Measurements from ENCODE around the gene PCNX2.

PCNX2 gene

GRCh38 chr1:232999956-233000625, 295.4 kb downstream of the PCNX2 start:
- no peak for TF ChIP-seq GATA1 (IDR thresholded peaks at IDR 0.05; ENCODE audit: low read depth, low read length)
- no peak for TF ChIP-seq POLR2A (IDR thresholded peaks at IDR 0.05; ENCODE audit: low read length)
- no peak for DNase-seq

- DNase-seq = no peak
These were observed 296.9 kb downstream of the PCNX2 start for GRCh38 chr1:232998646-232999045.

DNA sequence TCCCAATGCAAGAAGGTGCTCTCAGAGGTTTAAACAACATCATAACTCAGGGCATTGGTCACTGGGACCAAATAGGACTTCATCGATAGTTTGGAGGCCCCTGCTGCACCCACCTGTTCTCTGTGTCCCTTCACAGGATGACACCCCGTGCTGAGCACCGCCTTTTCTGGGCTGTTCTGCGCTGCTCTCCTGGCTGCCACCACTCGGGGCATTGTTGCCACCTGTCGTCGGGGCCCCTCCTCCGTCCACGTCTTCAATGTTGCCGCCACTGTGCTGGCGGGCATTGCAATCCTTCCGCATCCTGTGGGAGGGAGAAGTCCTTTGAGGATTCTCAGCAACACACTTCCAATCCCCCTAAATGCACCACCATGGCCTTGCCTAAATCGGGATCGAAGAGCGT, 297.4 kb downstream of the PCNX2 start:
- TF ChIP-seq GATA1 (IDR thresholded peaks at IDR 0.05; ENCODE audit: low read depth, low read length) = no peak
- TF ChIP-seq POLR2A (IDR thresholded peaks at IDR 0.05; ENCODE audit: low read length) = no peak
- no peak for DNase-seq

More at GRCh38 chr1:232998646-232999045, 296.9 kb downstream of the PCNX2 start:
- TF ChIP-seq GATA1 (IDR thresholded peaks at IDR 0.05; ENCODE audit: low read depth, low read length) (no peak), POLR2A (IDR thresholded peaks at IDR 0.05; ENCODE audit: low read length) (no peak)

DNA sequence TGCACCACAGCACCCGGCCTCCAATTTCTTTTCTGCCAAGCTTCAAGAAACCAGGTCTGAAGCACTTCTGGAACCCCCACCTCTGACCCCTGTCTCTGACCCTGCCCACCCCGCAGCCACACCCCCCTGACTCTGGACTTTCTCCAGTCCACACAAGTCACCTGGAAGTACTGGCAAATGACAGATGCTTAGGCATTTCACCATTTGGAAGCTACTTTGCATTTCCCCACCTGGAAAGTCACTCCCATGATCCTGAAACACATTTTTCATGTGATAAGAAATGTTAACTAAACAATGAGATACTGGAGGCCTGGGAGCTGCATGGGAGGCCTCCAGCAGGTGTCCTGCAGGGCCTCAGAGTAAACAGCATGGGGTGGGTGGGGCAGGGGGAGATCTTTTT, 299.4 kb downstream of the PCNX2 start:
- no peak for DNase-seq
- TF ChIP-seq GATA1 (IDR thresholded peaks at IDR 0.05; ENCODE audit: low read depth, low read length) (no peak), POLR2A (IDR thresholded peaks at IDR 0.05; ENCODE audit: low read length) (no peak)

DNA sequence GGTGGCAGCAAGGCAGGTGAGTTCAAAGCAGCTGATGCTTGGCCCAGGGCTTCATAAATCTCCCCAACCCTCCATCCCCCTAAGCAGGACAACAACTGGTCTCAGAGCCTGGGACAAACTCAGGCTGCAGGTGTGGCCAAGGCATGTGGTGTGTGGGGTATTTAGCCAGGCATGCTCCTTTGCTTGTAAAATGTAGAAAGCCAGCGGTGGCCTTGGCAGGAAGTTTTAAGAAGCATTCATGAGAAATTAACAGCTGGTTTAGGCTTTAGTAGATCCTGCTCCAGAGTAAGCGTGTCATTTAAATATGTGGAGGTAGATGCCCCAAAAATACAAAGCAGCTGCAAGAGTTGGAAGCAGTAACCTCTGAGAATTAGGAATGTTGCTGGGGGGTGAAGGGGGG, 300.3 kb downstream of the PCNX2 start:
- no peak for DNase-seq
- no peak for TF ChIP-seq POLR2A (IDR thresholded peaks at IDR 0.05; ENCODE audit: low read length)
- no peak for TF ChIP-seq GATA1 (IDR thresholded peaks at IDR 0.05; ENCODE audit: low read depth, low read length)

DNA sequence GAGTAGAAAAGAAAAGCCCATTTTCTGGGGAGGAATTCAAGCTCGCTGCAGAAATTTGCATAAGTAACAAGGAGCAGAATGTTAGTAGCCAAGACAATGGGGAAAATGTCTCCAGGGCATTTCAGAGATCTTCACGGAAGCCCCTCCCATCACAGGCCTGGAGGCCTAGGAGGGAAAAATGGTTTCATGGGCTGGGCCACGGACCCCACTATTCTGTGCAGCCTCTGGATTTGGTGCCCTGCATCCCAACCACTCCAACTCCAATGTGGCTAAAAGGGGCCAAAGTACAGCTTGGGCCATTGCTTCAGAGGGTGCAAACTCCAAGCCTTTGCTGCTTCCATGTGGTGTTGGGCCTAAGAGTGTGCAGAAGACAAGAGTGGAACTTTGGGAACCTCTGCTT, 302.0 kb downstream of the PCNX2 start:
- TF ChIP-seq GATA1 (IDR thresholded peaks at IDR 0.05; ENCODE audit: low read depth, low read length) (no peak), POLR2A (IDR thresholded peaks at IDR 0.05; ENCODE audit: low read length) (no peak)
- DNase-seq = no peak

- TF ChIP-seq POLR2A (IDR thresholded peaks at IDR 0.05; ENCODE audit: low read length) = no peak
- no peak for TF ChIP-seq GATA1 (IDR thresholded peaks at IDR 0.05; ENCODE audit: low read depth, low read length)
- DNase-seq = no peak
These were observed 303.3 kb downstream of the PCNX2 start for GRCh38 chr1:232992227-232992626.

DNA sequence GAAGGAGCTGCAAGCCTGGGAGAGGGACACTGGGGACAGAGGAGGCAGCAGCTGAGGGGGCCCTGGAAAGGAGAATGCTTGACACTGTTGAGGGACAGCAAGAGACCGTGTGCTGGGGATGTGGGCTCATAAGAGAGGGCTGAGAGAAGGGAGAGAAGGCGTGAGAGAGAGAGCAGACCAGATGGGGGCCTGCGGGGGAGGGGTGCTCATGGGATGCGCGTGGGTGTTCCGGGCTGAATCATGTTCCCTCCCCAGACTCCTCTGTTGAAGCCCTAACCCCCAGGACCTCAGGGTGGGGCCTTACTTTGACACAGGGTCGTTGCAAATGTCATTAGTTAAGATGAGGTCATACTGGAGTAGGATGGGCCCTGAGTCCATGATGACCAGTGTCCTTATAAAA, 304.3 kb downstream of the PCNX2 start:
- TF ChIP-seq POLR2A (IDR thresholded peaks at IDR 0.05; ENCODE audit: low read length) (no peak), GATA1 (IDR thresholded peaks at IDR 0.05; ENCODE audit: low read depth, low read length) (no peak)

GRCh38 chr1:232990176-232991128, 305.1 kb downstream of the PCNX2 start:
- TF ChIP-seq GATA1 (IDR thresholded peaks at IDR 0.05; ENCODE audit: low read depth, low read length) = no peak
- no peak for TF ChIP-seq POLR2A (IDR thresholded peaks at IDR 0.05; ENCODE audit: low read length)
- DNase-seq = no peak

More for the DNA sequence above, 304.3 kb downstream of the PCNX2 start:
- no peak for DNase-seq

DNA sequence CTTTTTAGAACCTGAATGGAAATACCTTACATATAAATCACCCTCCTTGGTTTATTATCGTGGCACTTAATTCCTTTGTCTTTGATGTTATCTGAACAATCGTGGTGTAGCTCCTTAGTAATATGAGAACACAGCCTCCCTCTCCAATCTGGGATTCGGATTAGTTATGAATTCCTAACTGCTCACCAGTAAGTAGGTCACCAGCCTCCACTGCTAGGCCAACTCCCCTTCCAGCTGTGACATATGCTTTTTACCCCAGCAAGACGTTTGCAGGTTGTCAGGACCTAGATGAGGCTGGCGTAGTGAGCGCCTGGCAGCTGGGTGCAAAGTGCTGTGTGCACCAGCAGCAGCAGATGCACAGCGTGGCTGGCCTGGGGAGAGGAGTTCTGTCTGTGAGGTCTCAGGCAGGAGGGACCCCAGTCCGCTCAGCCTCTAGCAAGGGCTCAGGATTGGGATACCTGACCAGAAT, 306.9 kb downstream of the PCNX2 start:
- no peak for DNase-seq
- no peak for TF ChIP-seq POLR2A (IDR thresholded peaks at IDR 0.05; ENCODE audit: low read length)
- TF ChIP-seq GATA1 (IDR thresholded peaks at IDR 0.05; ENCODE audit: low read depth, low read length) = no peak

- DNase-seq = no peak
- TF ChIP-seq GATA1 (IDR thresholded peaks at IDR 0.05; ENCODE audit: low read depth, low read length) (no peak), POLR2A (IDR thresholded peaks at IDR 0.05; ENCODE audit: low read length) (no peak)
These were observed 307.8 kb downstream of the PCNX2 start for GRCh38 chr1:232987774-232988140.

DNA sequence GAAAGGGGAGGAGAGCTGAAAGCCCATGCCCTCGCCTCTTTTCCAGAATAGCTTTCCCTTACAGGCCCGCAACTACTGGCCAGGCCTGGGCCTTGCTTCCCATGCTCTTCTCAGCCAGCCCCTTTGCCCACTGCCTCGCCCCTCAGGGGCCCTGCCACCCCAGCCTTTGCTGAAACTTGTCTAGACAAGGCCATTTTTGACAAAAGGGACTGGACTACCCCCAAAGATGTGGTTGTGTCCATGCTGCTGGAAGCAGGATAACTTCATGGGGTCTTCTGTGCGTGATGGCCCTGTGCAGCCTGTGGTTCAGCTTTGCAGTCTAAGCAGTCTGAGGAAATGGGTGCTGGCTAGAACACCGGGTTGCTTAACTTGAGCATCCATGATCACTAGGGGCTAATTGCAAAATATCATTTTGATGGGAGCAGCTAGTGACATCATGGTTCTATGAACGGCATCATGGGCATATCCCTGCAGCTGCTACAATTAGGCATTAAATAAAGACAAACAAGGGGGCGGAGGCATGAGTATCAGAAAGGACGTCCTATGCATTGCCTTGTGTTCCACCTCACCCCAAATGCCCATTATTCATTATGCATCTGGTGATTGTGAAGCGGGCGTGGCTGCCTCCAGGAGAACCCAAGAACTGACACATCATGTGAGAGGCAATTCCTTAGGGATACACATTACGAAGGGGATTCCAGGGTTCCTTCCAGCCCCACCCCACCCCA, 308.3 kb downstream of the PCNX2 start:
- TF ChIP-seq POLR2A (IDR thresholded peaks at IDR 0.05; ENCODE audit: low read length) = no peak
- TF ChIP-seq GATA1 (IDR thresholded peaks at IDR 0.05; ENCODE audit: low read depth, low read length) = no peak
- no peak for DNase-seq

DNA sequence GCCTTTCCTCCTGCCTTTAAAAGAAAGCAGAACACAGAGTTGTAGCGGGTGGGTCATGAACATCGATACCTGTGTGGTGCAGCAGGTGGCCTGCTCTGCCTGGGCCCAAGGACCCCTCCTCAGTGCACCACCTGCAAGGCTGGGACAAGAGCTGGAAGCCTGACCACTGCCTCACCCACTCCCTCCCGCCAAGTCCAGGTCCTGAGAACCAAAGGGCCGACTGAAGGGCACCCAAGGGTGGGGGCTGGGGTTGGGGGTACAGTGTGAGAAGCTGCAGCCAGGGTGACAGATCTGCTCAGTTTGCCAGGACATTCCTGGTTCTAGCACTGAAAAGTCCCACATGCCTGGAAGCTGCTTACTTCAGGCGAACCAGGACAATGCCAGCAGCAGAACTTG, 309.0 kb downstream of the PCNX2 start:
- TF ChIP-seq GATA1 (IDR thresholded peaks at IDR 0.05; ENCODE audit: low read depth, low read length) = no peak
- no peak for TF ChIP-seq POLR2A (IDR thresholded peaks at IDR 0.05; ENCODE audit: low read length)
- no peak for DNase-seq
